Measurements from ENCODE around the gene LGALS4.
"Not testable (repeated sequence)": the region's sequence is repeated elsewhere in the genome, so short reads cannot be mapped to it uniquely, and the experiment has no call there.

Gene LGALS4

GRCh38 chr19:38793671-38794070, 19.1 kb downstream of the LGALS4 start:
- Histone ChIP-seq H3K4me1 (ENCODE audit: low read length) (no peaks in the 10 kb centered on the region), H2AFZ (ENCODE audit: low read length) (no peak overlapping the region), H3K4me2 (ENCODE audit: low read depth, low read length) (no peak overlapping the region), H3K4me3 (ENCODE audit: low read length) (no peak overlapping the region), H3K79me2 (ENCODE audit: low read length) (no peaks in the 10 kb centered on the region), H3K27me3 (replicated peaks; ENCODE audit: insufficient read depth, low read length) (peaks cover 32% of the 10 kb centered on the region), H3K9ac (ENCODE audit: low read length) (no peak overlapping the region), H4K20me1 (ENCODE audit: insufficient read depth, low read length) (no peaks in the 10 kb centered on the region), H3K36me3 (replicated peaks; ENCODE audit: insufficient read depth, low read length) (no peaks in the 10 kb centered on the region), H3K27ac (ENCODE audit: low read length) (no peak overlapping the region), H3K9me2 (replicated peaks; ENCODE audit: insufficient read depth, low read length) (no peaks in the 10 kb centered on the region), H3K9me3 (replicated peaks; ENCODE audit: insufficient read depth, low read length) (no peaks in the 10 kb centered on the region), H3F3A (ENCODE audit: insufficient read depth, low read length) (no peaks in the 10 kb centered on the region)
- no peak for TF ChIP-seq CTCF (IDR thresholded peaks at IDR 0.05; ENCODE audit: low read length)
- no peak for DNase-seq

GRCh38 chr19:38793177-38793576, 19.6 kb downstream of the LGALS4 start:
- TF ChIP-seq CTCF (IDR thresholded peaks at IDR 0.05; ENCODE audit: low read length), result no peak
- TF ChIP-seq EZH2 (optimal IDR thresholded peaks at IDR 0.05; ENCODE audit: low read depth, low read length), result no peak
- TF ChIP-seq EZH2phosphoT487 (IDR thresholded peaks at IDR 0.05; ENCODE audit: low read length), result no peak

GRCh38 chr19:38792250-38793111, 20.3 kb downstream of the LGALS4 start:
- no peaks in the 10 kb centered on the region for H3F3A ChIP-seq (ENCODE audit: insufficient read depth, low read length)
- peaks cover 32% of the 10 kb centered on the region for H3K27me3 ChIP-seq (replicated peaks; ENCODE audit: insufficient read depth, low read length)
- no peaks in the 10 kb centered on the region for H3K4me1 ChIP-seq (ENCODE audit: low read length)
- H4K20me1 ChIP-seq (ENCODE audit: insufficient read depth, low read length), result no peaks in the 10 kb centered on the region
- no peak overlapping the region for H3K9ac ChIP-seq (ENCODE audit: low read length)
- no peak overlapping the region for H3K4me2 ChIP-seq (ENCODE audit: low read depth, low read length)
- H3K9me3 ChIP-seq (replicated peaks; ENCODE audit: insufficient read depth, low read length), result no peaks in the 10 kb centered on the region
- no peak for DNase-seq
- no peaks in the 10 kb centered on the region for H3K36me3 ChIP-seq (replicated peaks; ENCODE audit: insufficient read depth, low read length)
- H3K27ac ChIP-seq (ENCODE audit: low read length), result no peak overlapping the region
- no peaks in the 10 kb centered on the region for H3K9me2 ChIP-seq (replicated peaks; ENCODE audit: insufficient read depth, low read length)
- H3K79me2 ChIP-seq (ENCODE audit: low read length), result no peaks in the 10 kb centered on the region
- TF ChIP-seq EZH2phosphoT487 (IDR thresholded peaks at IDR 0.05; ENCODE audit: low read length) (no peak), EZH2 (optimal IDR thresholded peaks at IDR 0.05; ENCODE audit: low read depth, low read length) (no peak), CTCF (IDR thresholded peaks at IDR 0.05; ENCODE audit: low read length) (no peak)
- no peak overlapping the region for H3K4me3 ChIP-seq (ENCODE audit: low read length)
- H2AFZ ChIP-seq (ENCODE audit: low read length), result no peak overlapping the region

More at GRCh38 chr19:38793177-38793576, 19.6 kb downstream of the LGALS4 start:
- Histone ChIP-seq H2AFZ (ENCODE audit: low read length) (no peak overlapping the region), H4K20me1 (ENCODE audit: insufficient read depth, low read length) (no peaks in the 10 kb centered on the region), H3K9me3 (replicated peaks; ENCODE audit: insufficient read depth, low read length) (no peaks in the 10 kb centered on the region), H3K79me2 (ENCODE audit: low read length) (no peaks in the 10 kb centered on the region), H3K9me2 (replicated peaks; ENCODE audit: insufficient read depth, low read length) (no peaks in the 10 kb centered on the region), H3K4me1 (ENCODE audit: low read length) (no peaks in the 10 kb centered on the region), H3K4me2 (ENCODE audit: low read depth, low read length) (no peak overlapping the region), H3K4me3 (ENCODE audit: low read length) (no peak overlapping the region), H3F3A (ENCODE audit: insufficient read depth, low read length) (no peaks in the 10 kb centered on the region), H3K9ac (ENCODE audit: low read length) (no peak overlapping the region), H3K27me3 (replicated peaks; ENCODE audit: insufficient read depth, low read length) (peaks cover 32% of the 10 kb centered on the region), H3K36me3 (replicated peaks; ENCODE audit: insufficient read depth, low read length) (no peaks in the 10 kb centered on the region), H3K27ac (ENCODE audit: low read length) (no peak overlapping the region)
- DNase-seq, result no peak

- not testable (repeated sequence) for H3K4me3 ChIP-seq (ENCODE audit: low read length); H3K4me1 ChIP-seq (ENCODE audit: low read length); H3K79me2 ChIP-seq (ENCODE audit: low read length); H3K9me3 ChIP-seq (replicated peaks; ENCODE audit: insufficient read depth, low read length); H2AFZ ChIP-seq (ENCODE audit: low read length); H3K36me3 ChIP-seq (replicated peaks; ENCODE audit: insufficient read depth, low read length); H3K4me2 ChIP-seq (ENCODE audit: low read depth, low read length); DNase-seq; H3K9me2 ChIP-seq (replicated peaks; ENCODE audit: insufficient read depth, low read length); H4K20me1 ChIP-seq (ENCODE audit: insufficient read depth, low read length); H3F3A ChIP-seq (ENCODE audit: insufficient read depth, low read length); H3K9ac ChIP-seq (ENCODE audit: low read length); H3K27ac ChIP-seq (ENCODE audit: low read length)
- H3K27me3 ChIP-seq (replicated peaks; ENCODE audit: insufficient read depth, low read length), result peaks cover 31% of the 10 kb centered on the region
Measured at GRCh38 chr19:38791451-38792064, 21.2 kb downstream of the LGALS4 start.

GRCh38 chr19:38790507-38791403, 22.0 kb downstream of the LGALS4 start:
- H2AFZ ChIP-seq (ENCODE audit: low read length); H3K4me1 ChIP-seq (ENCODE audit: low read length); H3K9me3 ChIP-seq (replicated peaks; ENCODE audit: insufficient read depth, low read length); H3K79me2 ChIP-seq (ENCODE audit: low read length); H3K4me2 ChIP-seq (ENCODE audit: low read depth, low read length); H3F3A ChIP-seq (ENCODE audit: insufficient read depth, low read length); H3K27ac ChIP-seq (ENCODE audit: low read length); H4K20me1 ChIP-seq (ENCODE audit: insufficient read depth, low read length); H3K9me2 ChIP-seq (replicated peaks; ENCODE audit: insufficient read depth, low read length); H3K36me3 ChIP-seq (replicated peaks; ENCODE audit: insufficient read depth, low read length); H3K4me3 ChIP-seq (ENCODE audit: low read length); DNase-seq; H3K9ac ChIP-seq (ENCODE audit: low read length): not testable (repeated sequence)
- H3K27me3 ChIP-seq (replicated peaks; ENCODE audit: insufficient read depth, low read length), result peaks cover 26% of the 10 kb centered on the region

Measured in MM.1S (cell line).